ENCODE measurements around the gene ALPG. TPM values are rescaled to one million over a fixed set of nuclear protein-coding genes. Genes with fewer than 3 reads are reported as not detected.

The ALPG gene
- total RNA-seq, 1 donor from 2014 or later = not detected

DNA sequence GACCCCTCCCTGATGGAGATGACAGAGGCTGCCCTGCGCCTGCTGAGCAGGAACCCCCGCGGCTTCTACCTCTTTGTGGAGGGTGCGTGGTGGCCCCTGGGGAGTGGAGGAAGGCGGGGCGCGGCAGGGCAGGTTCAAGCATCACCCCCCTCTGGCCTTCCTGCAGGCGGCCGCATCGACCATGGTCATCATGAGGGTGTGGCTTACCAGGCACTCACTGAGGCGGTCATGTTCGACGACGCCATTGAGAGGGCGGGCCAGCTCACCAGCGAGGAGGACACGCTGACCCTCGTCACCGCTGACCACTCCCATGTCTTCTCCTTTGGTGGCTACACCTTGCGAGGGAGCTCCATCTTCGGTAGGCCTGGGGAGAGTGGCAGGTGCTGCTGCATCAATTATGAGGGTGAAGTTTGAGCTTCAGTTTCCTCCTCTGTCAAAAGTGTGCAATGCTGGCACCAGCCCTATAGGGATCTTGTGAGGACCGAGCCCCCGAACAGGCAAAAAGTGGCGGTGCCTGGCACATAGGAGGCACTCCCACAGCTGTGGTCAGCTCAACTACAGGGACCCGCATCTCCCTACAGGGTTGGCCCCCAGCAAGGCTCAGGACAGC, 51.5 kb downstream of the ALPG start:
- no peak for TF ChIP-seq CTCF (IDR thresholded peaks at IDR 0.05)
- H3K9me3 Mint-ChIP-seq (ENCODE audit: low read depth) = no peaks in the 10 kb centered on the region

GRCh38 chr2:232458661-232459418, 52.2 kb downstream of the ALPG start:
- H3K27ac Mint-ChIP-seq (ENCODE audit: unreplicated experiment) = no peak overlapping the region
- no peak overlapping the region for H3K4me3 Mint-ChIP-seq (ENCODE audit: unreplicated experiment)
- peaks cover 27% of the 10 kb centered on the region for H3K4me1 Mint-ChIP-seq (ENCODE audit: low read depth)
- H3K9me3 Mint-ChIP-seq (ENCODE audit: low read depth) = no peaks in the 10 kb centered on the region
- TF ChIP-seq CTCF (IDR thresholded peaks at IDR 0.05) = no peak
- peak; percentile 83 for DNase-seq (ENCODE audit: low spot score)
- H3K36me3 Mint-ChIP-seq (ENCODE audit: low read depth) = no peaks in the 10 kb centered on the region
- peaks cover 10% of the 10 kb centered on the region for H3K27me3 Mint-ChIP-seq (ENCODE audit: low read depth)

More for the DNA sequence above, 51.5 kb downstream of the ALPG start:
- Mint-ChIP-seq H3K27ac (ENCODE audit: unreplicated experiment) (no peak overlapping the region), H3K4me3 (ENCODE audit: unreplicated experiment) (no peak overlapping the region), H3K4me1 (ENCODE audit: low read depth) (peaks cover 27% of the 10 kb centered on the region), H3K27me3 (ENCODE audit: low read depth) (peaks cover 14% of the 10 kb centered on the region), H3K36me3 (ENCODE audit: low read depth) (no peaks in the 10 kb centered on the region)
- DNase-seq (ENCODE audit: low spot score) = peak; percentile 84

DNA sequence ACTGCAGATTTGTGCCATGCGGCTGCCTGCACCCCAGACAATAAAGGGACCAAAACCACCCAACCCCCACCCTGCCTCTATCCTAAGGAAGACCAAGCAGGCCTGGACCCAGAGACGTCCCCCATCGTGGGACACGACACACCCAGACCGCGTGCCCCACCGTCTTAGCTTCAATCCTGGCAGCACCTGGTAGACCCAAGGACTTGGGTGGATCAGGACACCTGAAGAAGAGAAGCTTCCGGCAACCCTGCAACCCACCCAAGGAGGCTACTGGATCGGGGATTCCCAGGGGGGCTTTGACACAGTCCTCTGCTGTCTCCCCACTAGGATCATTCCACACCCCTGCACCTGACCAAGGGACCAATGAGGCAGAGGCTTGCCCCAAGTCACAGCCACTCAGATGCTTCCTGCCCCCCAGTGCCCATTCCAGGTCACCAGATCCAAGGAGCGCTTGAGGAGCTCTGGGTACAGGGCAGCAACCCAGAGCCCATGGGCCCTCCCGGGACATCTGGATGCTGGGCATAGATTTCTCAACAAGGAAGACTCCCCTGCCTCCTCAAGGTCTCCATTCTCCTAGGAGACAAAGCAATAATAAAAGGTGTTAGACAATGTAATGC, 52.9 kb downstream of the ALPG start:
- peaks cover 7% of the 10 kb centered on the region for H3K27me3 Mint-ChIP-seq (ENCODE audit: low read depth)
- no peaks in the 10 kb centered on the region for H3K36me3 Mint-ChIP-seq (ENCODE audit: low read depth)
- DNase-seq (ENCODE audit: low spot score) = peak; percentile 63
- H3K4me1 Mint-ChIP-seq (ENCODE audit: low read depth) = peaks cover 27% of the 10 kb centered on the region
- H3K9me3 Mint-ChIP-seq (ENCODE audit: low read depth) = no peaks in the 10 kb centered on the region
- no peak overlapping the region for H3K27ac Mint-ChIP-seq (ENCODE audit: unreplicated experiment)
- TF ChIP-seq CTCF (IDR thresholded peaks at IDR 0.05) = no peak
- no peak overlapping the region for H3K4me3 Mint-ChIP-seq (ENCODE audit: unreplicated experiment)

DNA sequence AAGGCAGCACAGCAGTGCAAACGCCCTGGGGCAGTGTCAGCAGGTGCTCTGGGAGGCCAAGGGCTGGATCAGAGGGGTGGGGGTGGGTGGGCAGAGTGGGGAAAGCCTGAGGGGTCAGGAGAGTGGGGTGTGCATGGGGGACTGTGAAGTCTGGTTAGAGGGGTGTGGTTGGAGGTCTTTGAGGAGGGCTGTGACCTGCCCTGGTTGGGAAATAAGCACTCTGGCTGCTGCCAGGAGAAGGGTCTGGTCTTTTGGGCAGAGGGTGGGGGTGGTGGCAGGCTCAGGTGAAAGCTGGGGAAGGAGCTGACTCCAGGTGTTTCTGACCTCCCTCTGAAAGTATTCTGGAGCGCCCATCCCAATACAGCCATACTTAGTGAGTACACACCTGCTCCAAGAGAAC, 53.5 kb downstream of the ALPG start:
- no peak overlapping the region for H3K27ac Mint-ChIP-seq (ENCODE audit: unreplicated experiment)
- DNase-seq (ENCODE audit: low spot score) = peak; percentile 27
- H3K9me3 Mint-ChIP-seq (ENCODE audit: low read depth) = no peaks in the 10 kb centered on the region
- H3K4me1 Mint-ChIP-seq (ENCODE audit: low read depth) = peaks cover 27% of the 10 kb centered on the region
- no peaks in the 10 kb centered on the region for H3K36me3 Mint-ChIP-seq (ENCODE audit: low read depth)
- H3K4me3 Mint-ChIP-seq (ENCODE audit: unreplicated experiment) = no peak overlapping the region
- peaks cover 6% of the 10 kb centered on the region for H3K27me3 Mint-ChIP-seq (ENCODE audit: low read depth)
- no peak for TF ChIP-seq CTCF (IDR thresholded peaks at IDR 0.05)

Other genes starting within 250 kb of the ALPG start
- not detected in 3 replicates for gene ALPP, start 28.1 kb upstream of the ALPG start, total RNA-seq
- gene ALPI, start 49.3 kb downstream of the ALPG start, total RNA-seq = not detected in 3 replicates
- gene ECEL1, start 81.0 kb downstream of the ALPG start, total RNA-seq = 0.12 to 0.53 TPM in 2 of 3 replicates, not detected in the other
- gene PRSS56, start 113.5 kb downstream of the ALPG start, total RNA-seq = not detected in 3 replicates
- gene CHRND, start 119.3 kb downstream of the ALPG start, total RNA-seq = not detected in 3 replicates
- not detected in 3 replicates for gene CHRNG, start 132.8 kb downstream of the ALPG start, total RNA-seq
- 3.2 to 6.7 TPM (median 3.3 TPM) in 3 replicates for gene TIGD1, start 143.7 kb downstream of the ALPG start, total RNA-seq
- gene EIF4E2, start 143.8 kb downstream of the ALPG start, total RNA-seq = 87.1 to 95.7 TPM (median 89.3 TPM) in 3 replicates
- gene EFHD1, start 226.8 kb downstream of the ALPG start, total RNA-seq = 109 to 178 TPM (median 175 TPM) in 3 replicates

Measured in chondrocyte (in vitro differentiated cells).